AG10803 (cell line): ENCODE results near the gene SSH2.
"Not testable (repeated sequence)": the region's sequence is repeated elsewhere in the genome, so short reads cannot be mapped to it uniquely, and the experiment has no call there.

ENCODE experiments used
- DNase-seq: peaks from one replicate; pipeline ENCODE4 v3.0.0; 2010; ENCODE audit warnings: low read depth
- H3K4me3 ChIP-seq: 2 replicates; pipeline ENCODE4 v1.5.1; 2011; ENCODE audit warnings: mild to moderate bottlenecking, low read length, control low read depth
- TF ChIP-seq, protein P1 (sequence below): conservative IDR thresholded peaks from 2 replicates; pipeline ENCODE4 v1.5.1; 2011; ENCODE audit warnings: mild to moderate bottlenecking, low read length, control low read depth, inconsistent platforms

SSH2 gene

DNA sequence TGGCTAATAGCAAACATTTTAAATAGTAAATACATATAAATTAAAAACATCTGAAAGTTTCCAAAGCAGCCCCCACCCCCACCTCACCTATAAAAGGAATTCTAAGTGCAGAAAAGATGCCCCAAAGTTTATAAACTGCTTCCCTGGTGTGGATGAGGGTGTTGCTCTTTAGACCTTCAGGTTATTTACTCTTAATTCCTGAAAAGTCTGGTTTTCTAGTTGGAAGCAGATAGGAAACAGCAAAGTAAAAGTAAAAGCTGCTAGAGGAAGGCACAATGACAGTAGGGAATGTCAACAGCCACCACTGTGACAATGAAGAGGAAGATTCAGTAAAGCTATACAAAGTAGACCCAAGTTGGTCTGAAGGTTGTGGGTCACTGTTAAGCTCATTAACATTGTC, 37.8 kb downstream of the SSH2 start:
- no peak for DNase-seq
- TF ChIP-seq, protein P1, sequence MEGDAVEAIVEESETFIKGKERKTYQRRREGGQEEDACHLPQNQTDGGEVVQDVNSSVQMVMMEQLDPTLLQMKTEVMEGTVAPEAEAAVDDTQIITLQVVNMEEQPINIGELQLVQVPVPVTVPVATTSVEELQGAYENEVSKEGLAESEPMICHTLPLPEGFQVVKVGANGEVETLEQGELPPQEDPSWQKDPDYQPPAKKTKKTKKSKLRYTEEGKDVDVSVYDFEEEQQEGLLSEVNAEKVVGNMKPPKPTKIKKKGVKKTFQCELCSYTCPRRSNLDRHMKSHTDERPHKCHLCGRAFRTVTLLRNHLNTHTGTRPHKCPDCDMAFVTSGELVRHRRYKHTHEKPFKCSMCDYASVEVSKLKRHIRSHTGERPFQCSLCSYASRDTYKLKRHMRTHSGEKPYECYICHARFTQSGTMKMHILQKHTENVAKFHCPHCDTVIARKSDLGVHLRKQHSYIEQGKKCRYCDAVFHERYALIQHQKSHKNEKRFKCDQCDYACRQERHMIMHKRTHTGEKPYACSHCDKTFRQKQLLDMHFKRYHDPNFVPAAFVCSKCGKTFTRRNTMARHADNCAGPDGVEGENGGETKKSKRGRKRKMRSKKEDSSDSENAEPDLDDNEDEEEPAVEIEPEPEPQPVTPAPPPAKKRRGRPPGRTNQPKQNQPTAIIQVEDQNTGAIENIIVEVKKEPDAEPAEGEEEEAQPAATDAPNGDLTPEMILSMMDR = no peak
- no peak overlapping the region for H3K4me3 ChIP-seq

DNA sequence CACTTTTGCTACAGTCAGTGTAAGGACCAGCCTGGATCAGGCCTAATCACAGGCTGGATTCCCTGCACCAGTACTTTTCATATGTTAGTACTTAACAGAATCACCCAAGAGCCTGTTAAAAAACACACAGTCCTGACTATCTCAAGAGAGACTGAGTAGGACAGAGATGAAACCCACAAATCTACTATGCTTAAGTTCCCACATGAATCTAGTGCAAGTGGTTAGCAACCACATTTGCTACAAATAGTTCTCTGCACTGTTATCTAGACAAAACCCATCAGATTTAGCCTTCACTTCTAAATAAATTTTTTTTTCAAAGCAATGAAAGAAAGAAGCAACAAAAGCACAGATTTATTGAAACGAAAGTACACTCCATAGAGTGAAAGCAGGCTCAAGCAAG, 38.9 kb downstream of the SSH2 start:
- no peak overlapping the region for H3K4me3 ChIP-seq
- no peak for DNase-seq
- TF ChIP-seq, protein P1 = no peak

DNA sequence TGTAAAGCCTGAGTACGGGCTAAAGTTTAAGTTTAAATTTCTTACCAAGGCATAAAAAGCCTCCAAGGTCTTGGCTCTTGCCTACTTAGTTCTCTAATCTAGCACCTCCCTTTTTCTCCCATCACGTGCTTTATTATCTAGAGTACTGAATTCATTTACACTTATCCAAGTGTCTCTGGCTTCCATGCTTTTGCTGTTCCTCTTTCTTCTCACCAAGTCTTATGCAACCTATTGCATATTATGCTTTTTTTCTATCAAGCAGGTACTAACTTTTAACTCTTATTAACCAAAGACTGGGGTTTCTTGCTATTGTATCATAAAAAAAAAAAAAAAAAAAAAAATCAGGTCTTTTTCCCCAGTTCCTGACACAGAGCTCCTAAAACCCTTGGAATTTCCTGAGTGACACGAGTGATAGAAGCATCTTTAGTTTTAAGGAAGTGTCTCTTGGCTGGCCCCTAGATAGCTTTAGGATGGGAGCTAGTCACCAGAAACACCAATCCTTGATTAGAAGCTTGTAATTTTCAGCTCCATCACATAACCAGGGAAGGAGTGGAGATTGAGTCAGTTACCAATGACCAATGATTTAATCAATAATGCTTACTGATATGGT, 44.9 kb downstream of the SSH2 start:
- no peak overlapping the region for H3K4me3 ChIP-seq
- DNase-seq = no peak
- TF ChIP-seq, protein P1 = no peak

DNA sequence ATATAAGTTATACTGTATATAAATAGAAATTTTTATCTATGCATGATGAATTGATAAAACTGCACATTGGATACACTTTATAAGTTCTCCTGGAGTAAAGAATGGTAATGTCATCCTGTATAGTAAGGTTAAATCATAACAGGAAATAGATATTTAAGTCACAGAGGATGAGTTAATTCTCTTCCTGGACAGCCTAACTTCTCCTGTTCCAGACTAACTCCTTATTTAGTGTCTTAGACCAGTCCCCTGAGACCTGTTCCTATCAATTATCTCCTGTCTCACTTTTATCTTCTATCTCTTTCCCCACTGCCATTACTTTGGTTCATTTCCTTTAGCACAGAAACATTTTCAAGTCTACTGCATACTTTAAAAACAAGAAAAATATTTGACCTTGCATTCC, 46.5 kb downstream of the SSH2 start:
- peak; percentile 14 for DNase-seq
- no peak overlapping the region for H3K4me3 ChIP-seq
- TF ChIP-seq, protein P1 = no peak

DNA sequence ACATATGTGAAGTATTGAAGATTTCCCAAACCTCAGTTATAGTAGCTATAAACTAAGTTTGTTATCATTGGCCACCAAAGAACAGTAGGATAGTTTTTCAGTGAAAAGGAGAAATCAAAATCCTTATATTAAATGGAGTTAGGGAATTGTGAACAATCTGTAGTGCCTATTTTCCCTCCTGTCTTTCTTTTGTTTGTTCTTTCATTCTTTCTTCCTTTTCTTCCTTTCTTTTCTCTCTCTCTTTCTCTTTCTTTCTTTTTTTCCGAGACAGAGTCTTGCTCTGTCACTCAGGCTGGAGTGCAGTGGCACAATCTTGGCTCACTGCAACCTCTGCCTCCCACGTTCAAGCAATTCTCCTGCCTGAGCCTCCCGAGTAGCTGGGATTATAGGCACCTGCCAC, 48.8 kb downstream of the SSH2 start:
- no peak overlapping the region for H3K4me3 ChIP-seq
- no peak for DNase-seq
- TF ChIP-seq, protein P1 = no peak

DNA sequence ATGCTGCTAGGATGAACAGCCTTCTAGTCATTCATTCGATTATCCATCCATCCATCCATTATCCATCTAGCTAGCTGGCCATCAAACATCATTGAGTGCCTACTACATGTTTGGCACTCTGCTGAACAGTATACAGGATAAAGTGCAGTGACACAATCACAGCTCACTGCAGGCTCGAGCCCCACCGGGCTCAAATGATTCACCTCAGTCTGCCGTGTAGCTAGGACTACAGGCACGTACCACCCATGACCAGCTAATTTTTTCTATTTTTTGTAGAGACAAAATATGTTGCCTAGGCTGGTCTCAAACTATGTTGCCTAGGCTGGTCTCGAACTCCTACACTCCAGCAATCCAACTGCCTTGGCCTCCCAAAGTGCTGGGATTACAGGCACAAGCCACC, 50.0 kb downstream of the SSH2 start:
- H3K4me3 ChIP-seq = no peak overlapping the region
- TF ChIP-seq, protein P1 = no peak
- no peak for DNase-seq

DNA sequence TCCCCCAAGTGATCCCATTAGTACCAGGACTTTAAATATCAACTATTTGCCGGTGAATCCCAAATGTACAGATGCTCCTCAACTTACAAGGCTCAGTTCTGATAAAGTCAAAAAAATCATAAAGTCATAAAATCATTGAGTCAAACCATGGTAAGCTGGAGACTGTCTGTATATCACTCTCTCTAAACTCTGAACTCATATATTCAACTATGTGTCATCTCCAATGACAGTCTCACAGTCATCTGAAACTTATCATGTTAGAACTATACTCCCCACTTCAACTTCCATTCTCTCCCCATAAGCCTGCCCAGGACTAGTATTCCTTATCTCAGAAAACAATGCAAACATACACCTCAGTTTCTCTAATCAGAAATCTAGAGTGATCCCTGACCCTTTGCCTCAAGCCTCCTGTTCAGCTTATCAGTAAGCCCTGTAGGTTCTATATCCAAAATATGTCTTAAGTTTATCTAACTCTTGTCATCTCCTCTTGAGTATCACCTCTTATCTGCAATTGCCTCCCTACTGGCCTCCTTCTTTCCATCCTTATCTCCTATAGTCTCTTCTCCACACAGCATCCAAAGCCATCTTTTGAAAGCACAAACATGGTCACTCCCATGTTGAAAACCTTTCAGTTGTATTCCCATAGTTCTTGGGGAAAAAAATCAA, 55.0 kb downstream of the SSH2 start:
- no peak overlapping the region for H3K4me3 ChIP-seq
- DNase-seq = no peak
- TF ChIP-seq, protein P1 = no peak

DNA sequence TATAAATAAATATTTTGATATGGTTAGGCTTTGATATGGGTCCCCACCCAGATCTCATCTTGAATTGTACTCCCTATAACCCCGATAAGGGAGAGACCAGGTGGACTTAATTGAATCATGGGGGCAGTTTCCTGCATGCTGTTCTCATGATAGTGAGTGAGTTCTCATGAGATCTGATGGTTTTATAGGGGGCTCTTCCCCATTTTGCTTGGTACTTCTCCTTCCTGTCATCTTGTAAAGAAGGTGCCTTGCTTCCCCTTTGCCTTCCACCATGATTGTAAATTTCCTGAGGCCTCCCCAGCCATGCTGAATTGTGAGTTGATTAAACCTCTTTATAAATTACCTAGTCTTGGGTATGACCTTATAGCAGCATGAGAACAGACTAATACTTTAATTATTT, 55.7 kb downstream of the SSH2 start:
- not testable (repeated sequence) for H3K4me3 ChIP-seq, DNase-seq
